AG04450 (cell line): Measurements from ENCODE around the gene IFNGR2. TPM values are rescaled to one million over a fixed set of nuclear protein-coding genes. Genes with fewer than 3 reads are reported as not detected.
"Not testable (repeated sequence)": the region's sequence is repeated elsewhere in the genome, so short reads cannot be mapped to it uniquely, and the experiment has no call there.

Experiments
- CTCF ChIA-PET: fragments of 300-600, 350-600 bp; formaldehyde crosslinking; extraction: SDS; loops from one replicate; lab custom pipeline; 2022; ENCODE audit warnings: antibody characterized with exemption, inconsistent platforms; lab: Charles Lee
- POLR2A ChIA-PET: fragments of 350-600 bp; formaldehyde crosslinking; extraction: SDS; loops from one replicate; lab custom pipeline; 2021; ENCODE audit warnings: antibody characterized with exemption, inconsistent platforms; lab: Yijun Ruan, JAX
- DNase-seq: peaks from one replicate; pipeline ENCODE4 v3.0.0-alpha.2; 2011; ENCODE audit warnings: low read depth, low spot score
- H3K27ac ChIP-seq: one replicate; pipeline ENCODE4 v1.5.1; 2012; ENCODE audit warnings: low read depth, low read length, control low read depth
- H3K27me3 ChIP-seq: one replicate; pipeline ENCODE4 v1.6.0; 2012; ENCODE audit warnings: low read length; ENCODE audit not compliant: control insufficient read depth, insufficient read depth
- H3K4me3 ChIP-seq: 2 replicates; pipeline ENCODE4 v1.5.1; 2011; ENCODE audit warnings: mild to moderate bottlenecking, low read depth, low read length, control low read depth
- H3K9me3 ChIP-seq: 2 replicates; pipeline ENCODE4 v1.5.1; 2012; ENCODE audit warnings: low read length; ENCODE audit not compliant: control insufficient read depth, insufficient read depth
- polyA plus RNA-seq: library from polyadenylated mRNA; depleted of rRNA; stranded (reverse); fragments of >200 nt; gene quantifications from 2 replicates; pipeline ENCODE4 v1.2.3, GENCODE V29; 2011
- TF ChIP-seq, protein P1 (sequence below): IDR thresholded peaks from 2 replicates; pipeline ENCODE4 v1.5.1; 2011; ENCODE audit warnings: low read depth, low read length, control low read depth, inconsistent platforms

The IFNGR2 gene
- polyA plus RNA-seq, 1 experiment: 90.8 TPM

DNA sequence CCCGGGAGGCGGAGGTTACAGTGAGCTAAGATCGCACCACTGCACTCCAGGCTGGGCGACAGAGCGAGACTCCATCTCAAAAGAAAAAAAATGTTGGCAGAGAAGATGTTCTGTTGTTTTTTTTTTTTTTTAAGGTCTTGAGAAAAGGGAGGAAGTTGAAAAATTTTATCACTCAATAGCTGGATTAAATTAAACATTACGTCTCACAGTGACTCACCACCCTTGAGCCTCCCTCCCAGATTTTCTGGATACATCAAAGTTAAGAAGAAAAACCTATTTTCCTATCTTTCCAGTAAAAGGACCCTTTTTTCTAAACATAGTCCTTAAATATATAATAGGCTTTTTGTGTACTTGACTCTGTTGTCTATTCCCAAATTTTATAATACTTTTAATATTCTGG lies 42.9 kb upstream of the IFNGR2 start:
- Histone ChIP-seq H3K9me3 (no peaks in the 10 kb centered on the region), H3K27me3 (no peaks in the 10 kb centered on the region), H3K4me3 (no peak overlapping the region), H3K27ac (peak overlapping the region; percentile 70)
- CTCF ChIA-PET: interaction anchor here (0.5 to 4.1 kb wide), 19 partner anchors 10 to 1831 kb away, joined by 3 to 40 read pairs (median 8); no protein-coding TSS in a partner anchor
- TF ChIP-seq, protein P1, sequence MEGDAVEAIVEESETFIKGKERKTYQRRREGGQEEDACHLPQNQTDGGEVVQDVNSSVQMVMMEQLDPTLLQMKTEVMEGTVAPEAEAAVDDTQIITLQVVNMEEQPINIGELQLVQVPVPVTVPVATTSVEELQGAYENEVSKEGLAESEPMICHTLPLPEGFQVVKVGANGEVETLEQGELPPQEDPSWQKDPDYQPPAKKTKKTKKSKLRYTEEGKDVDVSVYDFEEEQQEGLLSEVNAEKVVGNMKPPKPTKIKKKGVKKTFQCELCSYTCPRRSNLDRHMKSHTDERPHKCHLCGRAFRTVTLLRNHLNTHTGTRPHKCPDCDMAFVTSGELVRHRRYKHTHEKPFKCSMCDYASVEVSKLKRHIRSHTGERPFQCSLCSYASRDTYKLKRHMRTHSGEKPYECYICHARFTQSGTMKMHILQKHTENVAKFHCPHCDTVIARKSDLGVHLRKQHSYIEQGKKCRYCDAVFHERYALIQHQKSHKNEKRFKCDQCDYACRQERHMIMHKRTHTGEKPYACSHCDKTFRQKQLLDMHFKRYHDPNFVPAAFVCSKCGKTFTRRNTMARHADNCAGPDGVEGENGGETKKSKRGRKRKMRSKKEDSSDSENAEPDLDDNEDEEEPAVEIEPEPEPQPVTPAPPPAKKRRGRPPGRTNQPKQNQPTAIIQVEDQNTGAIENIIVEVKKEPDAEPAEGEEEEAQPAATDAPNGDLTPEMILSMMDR: no peak
- no peak for DNase-seq
- POLR2A ChIA-PET: interaction anchor here (0.7 kb wide), 1 partner anchor 35 kb away, joined by 3 read pairs; the partner anchor contains the start of gene IFNAR1

DNA sequence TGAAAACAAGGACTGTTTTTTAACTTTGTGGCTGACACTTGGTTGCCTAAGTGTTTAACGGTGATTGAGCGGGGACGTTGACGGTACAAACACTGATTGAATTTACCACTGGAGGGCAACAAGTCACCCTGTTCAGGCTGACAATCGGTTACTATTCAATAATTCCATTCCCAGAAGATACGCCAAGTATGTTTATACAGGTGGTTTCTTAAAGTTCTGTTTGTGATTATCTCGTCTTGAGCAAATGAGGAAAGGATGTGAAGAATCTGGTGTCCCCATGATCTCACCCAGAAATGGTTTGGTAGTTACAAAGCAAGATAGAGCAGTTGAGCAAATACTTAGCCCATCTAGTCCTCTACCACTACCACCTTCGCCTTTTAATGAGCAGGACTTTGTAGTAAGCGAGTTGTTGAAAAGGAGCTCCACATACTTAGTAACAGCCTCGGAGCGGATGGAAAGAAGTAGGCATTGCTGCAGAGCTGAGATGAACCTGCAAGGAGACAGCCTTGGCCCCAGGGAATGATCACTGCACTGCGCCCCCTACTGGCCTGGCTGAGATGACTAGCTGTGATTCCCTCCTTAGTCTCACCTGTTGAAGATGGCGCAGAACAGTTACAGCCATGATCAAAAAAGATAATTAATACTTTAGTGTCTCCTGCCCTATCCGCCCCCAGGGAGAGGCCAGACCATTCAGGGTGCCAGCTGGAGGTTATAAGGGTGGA lies 42.2 kb upstream of the IFNGR2 start:
- no peaks in the 10 kb centered on the region for H3K27me3 ChIP-seq
- H3K27ac ChIP-seq: peak overlapping the region; percentile 70
- POLR2A ChIA-PET: interaction anchor here (0.9 kb wide), 1 partner anchor 74 kb away, joined by 3 read pairs; no protein-coding TSS in a partner anchor
- no peak for DNase-seq
- no peak overlapping the region for H3K4me3 ChIP-seq
- no peaks in the 10 kb centered on the region for H3K9me3 ChIP-seq
- CTCF ChIA-PET: interaction anchor here (0.5 to 4.1 kb wide), 35 partner anchors 9 to 1832 kb away, joined by 3 to 40 read pairs (median 5); partner anchors contain the start of gene IFNAR1
- TF ChIP-seq, protein P1: peak; percentile 79

DNA sequence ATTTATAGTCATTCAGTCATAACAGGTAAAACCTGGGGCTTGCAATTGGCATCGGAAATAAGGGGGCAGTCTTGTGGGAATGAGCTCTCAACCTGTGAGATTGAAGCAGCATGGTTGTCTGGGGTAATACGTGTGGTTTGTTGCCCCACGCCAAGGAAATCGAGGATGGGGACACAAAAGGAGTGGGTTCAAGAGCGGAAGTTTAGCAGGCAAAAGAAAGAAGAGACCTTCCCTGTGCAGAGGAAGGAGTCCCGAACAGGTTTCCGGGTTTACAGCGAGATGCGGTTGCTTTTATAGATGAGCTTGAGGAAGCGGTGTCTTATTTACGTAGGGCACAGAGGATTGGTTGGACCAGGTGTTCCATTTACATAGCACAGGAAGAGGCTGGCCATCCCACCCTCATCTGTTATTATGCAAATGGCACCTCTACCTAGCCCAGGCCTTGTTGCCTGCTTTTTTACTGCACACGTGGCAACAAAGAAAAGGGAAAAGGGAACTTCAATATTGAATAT lies 41.1 kb upstream of the IFNGR2 start:
- no peak for DNase-seq
- Histone ChIP-seq H3K9me3 (peaks cover 5% of the 10 kb centered on the region), H3K27ac (no peak overlapping the region), H3K27me3 (no peaks in the 10 kb centered on the region), H3K4me3 (no peak overlapping the region)
- TF ChIP-seq, protein P1: no peak
- ChIA-PET CTCF (interaction anchor here (0.9 to 4.1 kb wide), 24 partner anchors 8 to 165 kb away, joined by 3 to 40 read pairs (median 8); partner anchors contain the start of gene IFNAR1), POLR2A (no interaction called here)

DNA sequence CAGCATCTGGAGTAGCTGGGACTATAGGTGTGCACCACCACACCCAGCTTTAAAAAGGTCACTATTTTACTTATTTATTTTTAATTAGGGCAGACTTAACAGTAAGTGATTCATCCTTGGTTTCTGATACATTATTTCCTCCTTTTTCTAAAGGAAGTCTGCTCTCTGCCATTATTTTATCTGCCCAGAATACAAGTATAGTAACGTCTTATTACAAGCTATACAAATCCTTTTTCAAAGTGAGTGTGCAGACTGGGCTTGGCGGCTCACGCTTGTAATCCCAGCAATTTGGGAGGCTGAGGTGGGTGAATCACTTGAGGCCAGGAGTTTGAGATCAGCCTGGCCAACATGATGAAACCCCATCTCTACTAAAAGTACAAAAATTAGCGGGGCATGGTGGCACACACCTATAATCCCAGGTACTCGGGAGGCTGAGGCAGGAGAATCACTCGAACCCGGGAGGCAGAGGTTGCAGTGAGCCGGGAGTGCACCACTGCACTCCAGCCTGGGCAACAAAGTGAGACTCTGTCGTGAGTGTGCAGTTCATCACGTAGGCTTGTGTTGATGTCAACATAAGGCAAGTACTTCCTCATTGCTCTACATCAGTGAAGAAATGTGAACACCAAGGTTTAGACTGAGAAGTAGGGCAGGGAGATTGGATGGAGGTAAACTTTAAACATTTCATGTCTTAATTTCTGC lies 39.2 kb upstream of the IFNGR2 start:
- H3K4me3 ChIP-seq, H3K27me3 ChIP-seq, CTCF ChIA-PET, H3K27ac ChIP-seq, DNase-seq, POLR2A ChIA-PET: not testable (repeated sequence)
- H3K9me3 ChIP-seq: peaks cover 20% of the 10 kb centered on the region

DNA sequence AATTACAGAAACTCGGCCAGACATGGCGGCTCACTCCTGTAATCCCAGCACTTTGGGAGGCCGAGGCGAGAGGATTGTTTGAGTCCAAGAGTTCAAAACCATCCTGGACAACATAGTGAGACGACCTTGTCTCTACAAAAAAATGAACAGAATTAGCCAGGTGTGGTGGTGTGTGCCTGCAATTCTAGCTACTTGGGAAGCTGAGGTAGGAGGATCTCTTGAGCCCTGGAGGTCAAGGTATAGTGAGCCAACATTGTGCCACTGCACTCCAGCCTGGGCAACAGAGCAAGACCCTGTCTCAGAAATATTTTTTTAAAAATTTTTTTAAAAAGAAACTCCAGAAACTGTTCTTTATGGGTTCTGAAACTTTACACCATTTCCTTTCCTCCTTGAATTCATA lies 38.4 kb upstream of the IFNGR2 start:
- TF ChIP-seq, protein P1: no peak
- Histone ChIP-seq H3K9me3 (peaks cover 23% of the 10 kb centered on the region), H3K4me3 (no peak overlapping the region), H3K27me3 (no peaks in the 10 kb centered on the region), H3K27ac (no peak overlapping the region)
- DNase-seq: no peak
- ChIA-PET CTCF (no interaction called here), POLR2A (no interaction called here)
